ENCODE data around the gene IMMT. TPM values are rescaled to one million over a fixed set of nuclear protein-coding genes. Genes with fewer than 3 reads are reported as not detected.

Gene IMMT
- total and polyA plus RNA-seq, 10 donors = 30.7 to 80.9 (median 66.1) TPM

- no peak overlapping the region for H3K4me3 ChIP-seq
- peaks cover 7 to 100% (median 97%) of the 10 kb centered on the region in 6 donors for H3K36me3 ChIP-seq
- intact Hi-C loops (cut with DNase I; ENCODE audit: low total_unique reads) = no loop called here
- no peaks in the 10 kb centered on the region for H3K9me3 ChIP-seq
- no peak for DNase-seq
- H3K27ac ChIP-seq = no peak overlapping the region
- H3K4me1 ChIP-seq = no peaks in the 10 kb centered on the region
- 89 to 93% (median 91%) methylated on average over 6 of the region's 6 CpGs for WGBS, 5 donors
- no peaks in the 10 kb centered on the region for H3K27me3 ChIP-seq (replicated peaks in 1 of 7)
- no peak for TF ChIP-seq POLR2AphosphoS5 (IDR thresholded peaks at IDR 0.05)
- no peak for TF ChIP-seq POLR2A (IDR thresholded peaks at IDR 0.05)
- TF ChIP-seq CTCF (IDR thresholded peaks at IDR 0.05 in 8 of 11, conservative IDR thresholded peaks at IDR 0.05 in 3 of 11) = no peak
These were observed 34.9 kb downstream of the IMMT start for GRCh38 chr2:86160156-86160952.

GRCh38 chr2:86158286-86158685, 37.0 kb downstream of the IMMT start:
- Histone ChIP-seq H3K27ac (no peak overlapping the region), H3K4me3 (no peak overlapping the region), H3K27me3 (replicated peaks in 1 of 7) (no peaks in the 10 kb centered on the region), H3K4me1 (no peaks in the 10 kb centered on the region), H3K9me3 (no peaks in the 10 kb centered on the region), H3K36me3 (peaks cover 6 to 100% (median 83%) of the 10 kb centered on the region in 6 donors)
- no peak for DNase-seq
- 95 to 97% (median 96%) methylated on average over 4 of the region's 4 CpGs for WGBS, 5 donors
- intact Hi-C loops (cut with DNase I; ENCODE audit: low total_unique reads) = no loop called here
- no peak for TF ChIP-seq POLR2A (IDR thresholded peaks at IDR 0.05)

- no peaks in the 10 kb centered on the region for H3K9me3 ChIP-seq
- H3K27ac ChIP-seq = no peak overlapping the region
- H3K36me3 ChIP-seq = peaks cover 6 to 100% (median 74%) of the 10 kb centered on the region in 6 donors
- no peaks in the 10 kb centered on the region for H3K27me3 ChIP-seq (replicated peaks in 1 of 7)
- TF ChIP-seq CTCF (IDR thresholded peaks at IDR 0.05 in 8 of 11, conservative IDR thresholded peaks at IDR 0.05 in 3 of 11) (no peak), POLR2AphosphoS5 (IDR thresholded peaks at IDR 0.05) (no peak), POLR2A (IDR thresholded peaks at IDR 0.05) (no peak)
- no peak overlapping the region for H3K4me3 ChIP-seq
- intact Hi-C loops (cut with DNase I; ENCODE audit: low total_unique reads) = no loop called here
- H3K4me1 ChIP-seq = no peaks in the 10 kb centered on the region
- 82 to 90% (median 88%) methylated on average over 2 of the region's 2 CpGs for WGBS, 5 donors
- DNase-seq = no peak
These were observed 38.2 kb downstream of the IMMT start for GRCh38 chr2:86157009-86157556.

- peaks cover 4 to 100% (median 73%) of the 10 kb centered on the region in 6 donors for H3K36me3 ChIP-seq
- H3K4me1 ChIP-seq = no peaks in the 10 kb centered on the region
- no peaks in the 10 kb centered on the region for H3K9me3 ChIP-seq
- DNase-seq = no peak
- WGBS, 5 donors = 95 to 99% (median 97%) methylated on average over 2 of the region's 2 CpGs
- no peaks in the 10 kb centered on the region for H3K27me3 ChIP-seq (replicated peaks in 1 of 7)
- TF ChIP-seq POLR2A (IDR thresholded peaks at IDR 0.05) (no peak), CTCF (IDR thresholded peaks at IDR 0.05 in 8 of 11, conservative IDR thresholded peaks at IDR 0.05 in 3 of 11) (no peak), POLR2AphosphoS5 (IDR thresholded peaks at IDR 0.05) (no peak)
- H3K27ac ChIP-seq = no peak overlapping the region
- no peak overlapping the region for H3K4me3 ChIP-seq
- intact Hi-C loops (cut with DNase I; ENCODE audit: low total_unique reads) = no loop called here
These were observed 44.8 kb downstream of the IMMT start for GRCh38 chr2:86150502-86150901.

All from spleen (tissue), 11 donors.